DND-41 (cell line): Measurements from ENCODE around the gene SLC18A2.
"Not testable (repeated sequence)": the region's sequence is repeated elsewhere in the genome, so short reads cannot be mapped to it uniquely, and the experiment has no call there.

Experiments
- ATAC-seq: fragments of 200-7000 bp; cut with Tn5 transposase; 3 replicates; pipeline ENCODE4 v1.9.1; 2021; ENCODE audit warnings: low read depth; ENCODE audit not compliant: insufficient read depth
- DNase-seq: peaks from one replicate; pipeline ENCODE4 v3.0.0-alpha.2; 2020
- H2AFZ ChIP-seq: 2 replicates; pipeline ENCODE4 v1.6.0; 2012; ENCODE audit warnings: low read depth, low read length
- H3K27ac ChIP-seq: 2 replicates; pipeline ENCODE4 v1.5.1; 2012; ENCODE audit warnings: low read length, inconsistent platforms
- H3K27me3 ChIP-seq: fragments of 200-600 bp; sonication (generic); 2 replicates; pipeline ENCODE4 v1.6.0; 2012; ENCODE audit warnings: low read length, mild to moderate bottlenecking, inconsistent platforms; ENCODE audit not compliant: insufficient read depth, poor library complexity
- H3K36me3 ChIP-seq: 2 replicates; pipeline ENCODE4 v1.5.1; 2012; ENCODE audit warnings: low read length, inconsistent platforms; ENCODE audit not compliant: insufficient read depth
- H3K4me1 ChIP-seq: 2 replicates; pipeline ENCODE4 v1.5.1; 2012; ENCODE audit warnings: mild to moderate bottlenecking, low read length; ENCODE audit not compliant: insufficient read depth
- H3K4me2 ChIP-seq: 2 replicates; pipeline ENCODE4 v1.6.0; 2012; ENCODE audit warnings: mild to moderate bottlenecking, moderate library complexity, low read length, inconsistent platforms; ENCODE audit not compliant: insufficient read depth
- H3K4me3 ChIP-seq, 2 experiments: fragments of 200-600 bp in 1 of 2; shearing (Covaris generic) in 1 of 2; 2 replicates each; pipeline ENCODE4 v1.5.1; 2012 to 2016; ENCODE audit warnings: inconsistent platforms in 2 of 2, low read length in 2 of 2, mild to moderate bottlenecking in 2 of 2, low read depth in 1 of 2, moderate library complexity in 1 of 2
- H3K79me2 ChIP-seq: 2 replicates; pipeline ENCODE4 v1.6.0; 2012; ENCODE audit warnings: low read length, inconsistent platforms; ENCODE audit not compliant: insufficient read depth
- H3K9ac ChIP-seq: 2 replicates; pipeline ENCODE4 v1.6.0; 2012; ENCODE audit warnings: low read depth, mild to moderate bottlenecking, inconsistent platforms, low read length, moderate library complexity
- H3K9me3 ChIP-seq: 2 replicates; pipeline ENCODE4 v1.5.1; 2012; ENCODE audit warnings: low read length, moderate library complexity, mild to moderate bottlenecking, inconsistent platforms; ENCODE audit not compliant: insufficient read depth, severe bottlenecking
- H4K20me1 ChIP-seq: 2 replicates; pipeline ENCODE4 v1.6.0; 2012; ENCODE audit warnings: low read length; ENCODE audit not compliant: insufficient read depth
- EZH2 ChIP-seq: IDR thresholded peaks from 3 replicates; pipeline ENCODE4 v1.6.1; 2012; ENCODE audit warnings: borderline replicate concordance, low read depth, mild to moderate bottlenecking, moderate library complexity, low read length, inconsistent platforms; ENCODE audit not compliant: severe bottlenecking
- TF ChIP-seq, protein P1 (sequence below): IDR thresholded peaks from 2 replicates; pipeline ENCODE4 v1.5.1; 2012; ENCODE audit warnings: borderline replicate concordance, low read length, moderate library complexity, mild to moderate bottlenecking; ENCODE audit not compliant: poor library complexity, severe bottlenecking; ENCODE audit errors: extremely low read depth

Gene SLC18A2

DNA sequence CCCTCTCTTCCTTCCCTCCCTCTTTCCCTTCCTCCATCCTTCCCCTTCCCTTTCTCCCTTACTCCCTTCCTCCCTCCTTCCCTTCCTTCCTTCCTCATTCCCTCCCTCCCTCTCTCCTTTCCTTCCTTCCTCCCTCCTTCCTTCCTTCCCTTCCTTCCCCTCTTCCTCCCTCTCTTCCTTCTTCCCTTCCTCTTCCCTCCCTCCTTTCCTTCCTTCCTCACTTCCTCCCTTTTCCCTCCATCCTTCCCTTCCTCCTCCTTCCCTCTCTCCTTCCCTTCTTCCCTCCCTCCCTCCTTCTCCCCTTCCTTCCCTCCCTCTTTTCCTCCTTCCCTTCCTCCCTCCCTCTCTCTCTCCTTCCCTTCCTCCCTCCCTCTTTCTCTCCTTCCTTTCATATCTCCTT lies 12.7 kb upstream of the SLC18A2 start:
- no peak overlapping the region for H3K4me3 ChIP-seq
- H3K27ac ChIP-seq: no peak overlapping the region
- no peak overlapping the region for H3K9ac ChIP-seq
- no peaks in the 10 kb centered on the region for H3K36me3 ChIP-seq
- TF ChIP-seq EZH2: no peak
- TF ChIP-seq, protein P1, sequence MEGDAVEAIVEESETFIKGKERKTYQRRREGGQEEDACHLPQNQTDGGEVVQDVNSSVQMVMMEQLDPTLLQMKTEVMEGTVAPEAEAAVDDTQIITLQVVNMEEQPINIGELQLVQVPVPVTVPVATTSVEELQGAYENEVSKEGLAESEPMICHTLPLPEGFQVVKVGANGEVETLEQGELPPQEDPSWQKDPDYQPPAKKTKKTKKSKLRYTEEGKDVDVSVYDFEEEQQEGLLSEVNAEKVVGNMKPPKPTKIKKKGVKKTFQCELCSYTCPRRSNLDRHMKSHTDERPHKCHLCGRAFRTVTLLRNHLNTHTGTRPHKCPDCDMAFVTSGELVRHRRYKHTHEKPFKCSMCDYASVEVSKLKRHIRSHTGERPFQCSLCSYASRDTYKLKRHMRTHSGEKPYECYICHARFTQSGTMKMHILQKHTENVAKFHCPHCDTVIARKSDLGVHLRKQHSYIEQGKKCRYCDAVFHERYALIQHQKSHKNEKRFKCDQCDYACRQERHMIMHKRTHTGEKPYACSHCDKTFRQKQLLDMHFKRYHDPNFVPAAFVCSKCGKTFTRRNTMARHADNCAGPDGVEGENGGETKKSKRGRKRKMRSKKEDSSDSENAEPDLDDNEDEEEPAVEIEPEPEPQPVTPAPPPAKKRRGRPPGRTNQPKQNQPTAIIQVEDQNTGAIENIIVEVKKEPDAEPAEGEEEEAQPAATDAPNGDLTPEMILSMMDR: no peak
- H3K79me2 ChIP-seq: no peaks in the 10 kb centered on the region
- no peaks in the 10 kb centered on the region for H3K27me3 ChIP-seq
- no peaks in the 10 kb centered on the region for H3K9me3 ChIP-seq
- ATAC-seq (no peak), DNase-seq (no peak)
- no peak overlapping the region for H2AFZ ChIP-seq
- no peaks in the 10 kb centered on the region for H4K20me1 ChIP-seq
- no peaks in the 10 kb centered on the region for H3K4me1 ChIP-seq
- no peak overlapping the region for H3K4me2 ChIP-seq

DNA sequence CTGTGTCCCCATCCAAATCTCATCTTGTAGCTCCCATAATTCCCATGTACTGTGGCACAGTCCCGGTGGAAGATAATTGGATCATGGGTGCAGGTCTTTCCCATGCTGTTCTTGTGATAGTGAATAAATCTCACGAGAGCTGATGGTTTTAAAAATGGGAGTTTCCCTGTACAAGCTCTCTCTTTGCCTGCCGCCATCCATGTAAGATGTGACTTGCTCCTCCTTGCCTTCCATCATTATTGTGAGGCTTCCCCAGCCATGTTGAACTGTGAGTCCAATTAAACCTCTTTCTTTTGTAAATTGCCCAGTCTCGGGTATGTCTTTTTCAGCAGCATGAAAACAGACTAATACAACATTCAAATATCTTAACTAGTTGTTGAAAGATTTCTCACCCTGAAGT lies 10.8 kb upstream of the SLC18A2 start:
- H3K4me1 ChIP-seq, H2AFZ ChIP-seq, H3K4me3 ChIP-seq, H3K27me3 ChIP-seq, H3K9ac ChIP-seq, H3K9me3 ChIP-seq, ATAC-seq, H4K20me1 ChIP-seq, H3K27ac ChIP-seq, DNase-seq, H3K4me2 ChIP-seq, H3K79me2 ChIP-seq, H3K36me3 ChIP-seq: not testable (repeated sequence)

DNA sequence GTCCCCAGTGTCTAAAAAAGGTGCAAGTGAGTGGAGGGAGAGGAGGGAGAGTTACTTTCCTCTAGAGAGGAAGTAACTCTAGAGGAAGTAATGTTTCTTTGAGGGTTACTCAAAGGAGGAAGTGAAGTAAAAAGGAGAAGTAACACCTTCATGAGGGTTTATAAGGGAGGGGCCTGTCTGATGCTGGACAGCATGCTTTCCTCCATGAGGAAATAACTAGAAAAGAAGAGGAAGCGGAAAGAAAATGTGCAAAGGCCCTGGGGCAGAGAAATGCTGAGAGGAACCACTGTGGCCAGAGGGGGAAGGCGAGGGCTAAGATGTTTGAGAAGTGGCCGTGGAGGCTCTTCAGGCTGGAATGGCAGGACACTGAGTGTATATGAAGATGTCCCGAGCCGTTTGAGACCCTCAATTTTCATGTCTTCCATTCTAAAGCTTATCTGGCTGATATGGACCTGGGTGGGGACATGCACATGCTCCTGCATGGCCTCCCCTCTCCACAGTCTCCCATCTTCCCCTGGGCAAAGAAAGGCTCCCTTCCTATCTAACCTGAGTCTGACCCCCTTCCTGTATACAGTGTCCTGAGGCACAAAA lies 3.4 kb upstream of the SLC18A2 start:
- no peak overlapping the region for H3K4me2 ChIP-seq
- H3K36me3 ChIP-seq: no peaks in the 10 kb centered on the region
- H3K27me3 ChIP-seq: peaks cover 7% of the 10 kb centered on the region
- no peak overlapping the region for H3K9ac ChIP-seq
- TF ChIP-seq EZH2: no peak
- TF ChIP-seq, protein P1: no peak
- no peaks in the 10 kb centered on the region for H3K79me2 ChIP-seq
- H3K4me3 ChIP-seq: no peak overlapping the region
- H2AFZ ChIP-seq: no peak overlapping the region
- no peaks in the 10 kb centered on the region for H4K20me1 ChIP-seq
- no peak for DNase-seq
- no peak for ATAC-seq
- no peak overlapping the region for H3K27ac ChIP-seq
- no peaks in the 10 kb centered on the region for H3K4me1 ChIP-seq
- no peaks in the 10 kb centered on the region for H3K9me3 ChIP-seq

DNA sequence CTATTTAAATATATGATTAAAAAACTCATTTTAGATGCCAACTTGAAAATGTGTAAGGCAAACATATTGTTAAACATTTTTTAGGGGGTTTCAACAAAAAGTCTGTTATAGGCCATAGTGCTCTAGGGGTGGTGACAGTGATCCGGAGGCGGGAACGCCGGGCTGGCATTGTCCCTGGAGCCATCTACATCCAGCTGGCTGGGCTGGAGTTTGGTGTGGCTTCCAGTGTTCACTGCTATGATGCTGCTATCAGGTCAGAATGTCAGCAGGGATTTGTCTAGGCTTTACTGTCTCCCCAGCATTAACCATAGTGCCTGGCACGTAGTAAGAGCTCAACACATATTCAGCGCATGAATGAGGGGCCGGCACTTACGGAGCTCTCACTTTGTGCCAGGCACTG lies 1.9 kb upstream of the SLC18A2 start:
- no peak overlapping the region for H2AFZ ChIP-seq
- TF ChIP-seq, protein P1: no peak
- no peak for TF ChIP-seq EZH2
- ATAC-seq (no peak), DNase-seq (no peak)
- peaks cover 7% of the 10 kb centered on the region for H3K27me3 ChIP-seq
- no peaks in the 10 kb centered on the region for H3K36me3 ChIP-seq
- H3K4me1 ChIP-seq: no peaks in the 10 kb centered on the region
- no peaks in the 10 kb centered on the region for H3K9me3 ChIP-seq
- no peaks in the 10 kb centered on the region for H3K79me2 ChIP-seq
- H3K4me3 ChIP-seq: no peak overlapping the region
- no peak overlapping the region for H3K9ac ChIP-seq
- H3K27ac ChIP-seq: no peak overlapping the region
- no peaks in the 10 kb centered on the region for H4K20me1 ChIP-seq
- no peak overlapping the region for H3K4me2 ChIP-seq
